OCI-LY7 (cell line): Measurements from ENCODE around the gene HSPB3.

Experiments used
- CTCF ChIP-seq: fragments of 200-600 bp; sonication (generic); conservative IDR thresholded peaks from 2 replicates; pipeline ENCODE4 v1.5.1; 2014; ENCODE audit warnings: mild to moderate bottlenecking, antibody characterized with exemption, low read length, moderate library complexity, mixed read lengths
- EZH2phosphoT487 ChIP-seq: fragments of 200-600 bp; sonication (generic); IDR thresholded peaks from 2 replicates; pipeline ENCODE4 v1.6.1; 2018; ENCODE audit warnings: low read depth, borderline replicate concordance, mild to moderate bottlenecking, mixed run types, antibody characterized with exemption, low read length, moderate library complexity, mixed read lengths

- no peak for TF ChIP-seq CTCF
- no peak for TF ChIP-seq EZH2phosphoT487
Observed at GRCh38 chr5:54495027-54495426, 39.5 kb downstream of the HSPB3 start.
